Left ventricle myocardium inferior (tissue), 1 donor: ENCODE data around the gene TATDN2. TPM values are rescaled to one million over a fixed set of nuclear protein-coding genes. Genes with fewer than 3 reads are reported as not detected.

Experiments
- DNase-seq: peaks from one replicate; pipeline ENCODE4 v3.0.0-alpha.2; 2020
- H3K27ac ChIP-seq: fragments of 200-600 bp; replicated peaks from 2 replicates; pipeline ENCODE4 v1.8.0; 2021
- H3K27me3 ChIP-seq: fragments of 200-600 bp; 2 replicates; pipeline ENCODE4 v1.8.0; 2021; ENCODE audit warnings: low read depth
- H3K36me3 ChIP-seq: fragments of 200-600 bp; 2 replicates; pipeline ENCODE4 v1.8.0; 2021
- H3K4me1 ChIP-seq: fragments of 200-600 bp; 2 replicates; pipeline ENCODE4 v1.8.0; 2021
- H3K4me3 ChIP-seq: fragments of 200-600 bp; 2 replicates; pipeline ENCODE4 v1.8.0; 2021; ENCODE audit warnings: mild to moderate bottlenecking, moderate library complexity
- H3K9me3 ChIP-seq: fragments of 200-600 bp; replicated peaks from 2 replicates; pipeline ENCODE4 v1.8.0; 2021
- CTCF ChIP-seq: fragments of 200-600 bp; IDR thresholded peaks from 2 replicates; pipeline ENCODE4 v1.8.0; 2021; ENCODE audit warnings: antibody characterized with exemption, mild to moderate bottlenecking, borderline replicate concordance
- intact Hi-C: fragments of 100-400 bp; cut with micrococcal nuclease; formaldehyde crosslinking; loops from one replicate; pipeline ENCODE4 v1.11.0; 2022
- total RNA-seq: library from RNA; stranded (reverse); fragmentation: NEBNext Ultra II Directional; extraction: Animal tissue kit (Norgen Biotek cat#: 25700); gene quantifications from one replicate; pipeline ENCODE4 v1.2.1, GENCODE V29; 2021
- donor health status: DM: no; HTN: yes; CAD: no; lungs with severe emphysema.

The TATDN2 gene
- total RNA-seq, 1 donor from 2014 or later: 15.8 TPM

DNA sequence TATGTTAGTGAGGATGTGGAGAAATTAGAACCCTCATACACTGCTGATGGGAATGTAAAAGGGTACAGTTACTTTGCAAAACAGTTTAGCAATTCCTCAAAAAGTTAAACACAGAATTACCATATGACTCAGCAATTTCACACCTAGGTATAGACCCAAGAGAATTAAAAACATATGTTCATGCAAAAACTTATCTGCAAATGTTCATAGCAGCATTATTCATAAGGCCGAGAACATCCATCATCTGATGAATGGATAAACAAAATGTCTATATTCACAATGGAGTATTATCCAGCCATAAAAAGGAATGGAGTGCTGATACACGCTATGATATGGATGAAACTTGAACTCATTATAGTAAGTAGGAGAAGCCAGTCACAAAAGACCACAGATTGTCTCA lies 62.3 kb downstream of the TATDN2 start:
- H3K4me1 ChIP-seq: peaks cover 36% of the 10 kb centered on the region
- H3K27me3 ChIP-seq: no peaks in the 10 kb centered on the region
- no peak overlapping the region for H3K27ac ChIP-seq
- no peak overlapping the region for H3K4me3 ChIP-seq
- TF ChIP-seq CTCF: no peak
- H3K36me3 ChIP-seq: peaks cover 94% of the 10 kb centered on the region
- intact Hi-C loops: no loop called here
- no peak for DNase-seq
- H3K9me3 ChIP-seq: no peaks in the 10 kb centered on the region

DNA sequence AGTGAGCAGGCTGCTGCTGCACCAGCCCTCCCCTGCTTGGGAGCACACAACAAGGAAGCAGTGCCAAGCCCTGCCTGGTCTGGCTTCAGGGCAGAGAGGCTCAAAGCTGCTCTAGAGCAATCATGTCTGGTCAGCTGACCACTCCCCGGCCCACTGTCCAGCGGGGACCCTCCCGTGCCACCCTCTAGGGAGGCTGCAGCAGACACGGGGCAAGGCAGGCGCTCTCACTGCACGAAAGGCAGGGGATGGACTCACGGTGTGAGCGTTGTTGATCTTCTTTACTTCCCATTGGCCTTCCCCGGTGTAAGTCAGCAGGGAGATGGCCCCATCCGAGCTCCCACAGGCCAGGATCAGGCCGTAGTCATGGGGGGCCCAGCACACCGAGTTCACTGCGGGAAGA lies 63.5 kb downstream of the TATDN2 start:
- H3K4me3 ChIP-seq: no peak overlapping the region
- no peak for DNase-seq
- H3K9me3 ChIP-seq: no peaks in the 10 kb centered on the region
- no peak overlapping the region for H3K27ac ChIP-seq
- no peak for TF ChIP-seq CTCF
- H3K36me3 ChIP-seq: peaks cover 94% of the 10 kb centered on the region
- H3K27me3 ChIP-seq: no peaks in the 10 kb centered on the region
- peaks cover 36% of the 10 kb centered on the region for H3K4me1 ChIP-seq
- intact Hi-C loops: no loop called here

DNA sequence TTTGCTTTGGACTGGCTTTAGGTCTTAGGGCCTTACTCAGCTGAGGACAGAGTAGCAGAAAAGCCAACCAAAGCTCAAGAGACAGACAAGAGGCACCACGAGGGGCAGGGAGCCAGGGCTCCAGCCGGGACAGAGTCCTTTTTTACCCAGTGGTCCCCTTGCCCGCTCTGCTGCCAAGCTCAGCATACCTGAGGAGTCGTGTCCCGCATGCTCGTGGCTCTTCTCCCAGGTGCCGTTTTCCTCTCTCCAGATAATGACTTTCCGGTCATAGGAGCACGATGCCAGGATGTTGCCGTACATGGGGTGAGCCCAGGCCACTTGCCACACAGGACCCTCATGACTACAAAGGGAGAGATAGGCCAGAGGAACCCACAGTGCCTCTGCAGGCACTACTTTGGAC lies 64.1 kb downstream of the TATDN2 start:
- H3K27me3 ChIP-seq: no peaks in the 10 kb centered on the region
- DNase-seq: no peak
- no peak for TF ChIP-seq CTCF
- no peaks in the 10 kb centered on the region for H3K9me3 ChIP-seq
- intact Hi-C loops: no loop called here
- peaks cover 36% of the 10 kb centered on the region for H3K4me1 ChIP-seq
- peaks cover 94% of the 10 kb centered on the region for H3K36me3 ChIP-seq
- H3K4me3 ChIP-seq: no peak overlapping the region
- H3K27ac ChIP-seq: no peak overlapping the region

- intact Hi-C loops: no loop called here
- peaks cover 36% of the 10 kb centered on the region for H3K4me1 ChIP-seq
- DNase-seq: no peak
- TF ChIP-seq CTCF: no peak
- H3K9me3 ChIP-seq: no peaks in the 10 kb centered on the region
- H3K27me3 ChIP-seq: no peaks in the 10 kb centered on the region
- H3K36me3 ChIP-seq: peaks cover 94% of the 10 kb centered on the region
- no peak overlapping the region for H3K4me3 ChIP-seq
- no peak overlapping the region for H3K27ac ChIP-seq
These were observed 64.6 kb downstream of the TATDN2 start for GRCh38 chr3:10312861-10313260.

DNA sequence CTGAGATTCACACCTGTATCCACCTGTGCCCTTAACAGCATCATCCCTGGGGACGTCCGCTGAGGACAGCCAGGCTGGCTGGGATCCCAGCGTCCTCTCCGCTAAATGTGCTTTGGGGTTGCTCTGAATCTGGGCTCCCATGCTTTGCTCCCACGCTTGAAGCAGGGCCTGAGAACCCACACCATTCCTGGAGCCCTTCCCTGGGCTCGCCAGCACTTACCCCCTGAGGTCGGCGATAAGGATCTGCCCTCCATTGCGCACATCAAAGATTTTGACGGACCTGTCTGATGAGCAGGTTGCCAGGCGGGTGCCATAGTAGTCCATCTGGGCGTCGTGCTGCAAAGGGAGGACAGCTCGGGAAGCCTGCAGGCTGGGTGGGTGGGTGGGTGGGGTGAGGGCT lies 66.8 kb downstream of the TATDN2 start:
- H3K4me3 ChIP-seq: no peak overlapping the region
- no peak for TF ChIP-seq CTCF
- peaks cover 89% of the 10 kb centered on the region for H3K36me3 ChIP-seq
- intact Hi-C loops: no loop called here
- H3K27me3 ChIP-seq: no peaks in the 10 kb centered on the region
- DNase-seq: no peak
- no peaks in the 10 kb centered on the region for H3K9me3 ChIP-seq
- H3K27ac ChIP-seq: no peak overlapping the region
- H3K4me1 ChIP-seq: peaks cover 44% of the 10 kb centered on the region
